SKM-1 (cell line): ENCODE results near the gene NLE1.
"Not testable (repeated sequence)": the region's sequence is repeated elsewhere in the genome, so short reads cannot be mapped to it uniquely, and the experiment has no call there.

Experiments
- DNase-seq: peaks from one replicate; lab custom pipeline; 2025; ENCODE audit not compliant: unreplicated experiment; lab: John Stamatoyannopoulos, UW

Gene NLE1

DNA sequence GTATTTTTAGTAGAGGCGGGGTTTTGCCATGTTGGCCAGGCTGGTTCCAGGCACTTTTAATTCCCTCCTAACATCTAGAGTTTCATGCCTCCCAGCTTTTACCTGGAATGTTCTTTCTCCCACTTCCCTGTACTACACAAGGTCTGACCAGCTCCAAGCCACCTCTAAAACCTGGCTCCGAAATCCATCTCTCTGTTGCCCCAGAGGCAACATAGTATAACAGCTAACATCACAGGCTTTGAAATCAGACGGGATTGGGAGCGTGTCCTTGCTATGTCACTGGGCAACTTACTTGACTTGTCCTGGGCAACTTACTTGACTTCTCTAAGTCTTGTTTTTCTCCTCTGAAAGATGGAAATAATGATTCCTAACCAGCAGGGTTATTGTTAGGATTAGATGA is 20.7 kb upstream of the NLE1 start:
- DNase-seq: no peak

- DNase-seq: peak; percentile 42
Measured at GRCh38 chr17:35161281-35161761, 19.2 kb upstream of the NLE1 start.

- DNase-seq: no peak
Measured at GRCh38 chr17:35160354-35161201, 18.5 kb upstream of the NLE1 start.

- DNase-seq: no peak
Measured at GRCh38 chr17:35159940-35160339, 17.8 kb upstream of the NLE1 start.

- DNase-seq: no peak
Measured at GRCh38 chr17:35155246-35155645, 13.1 kb upstream of the NLE1 start.

- DNase-seq: no peak
Measured at GRCh38 chr17:35154196-35155165, 12.4 kb upstream of the NLE1 start.

DNA sequence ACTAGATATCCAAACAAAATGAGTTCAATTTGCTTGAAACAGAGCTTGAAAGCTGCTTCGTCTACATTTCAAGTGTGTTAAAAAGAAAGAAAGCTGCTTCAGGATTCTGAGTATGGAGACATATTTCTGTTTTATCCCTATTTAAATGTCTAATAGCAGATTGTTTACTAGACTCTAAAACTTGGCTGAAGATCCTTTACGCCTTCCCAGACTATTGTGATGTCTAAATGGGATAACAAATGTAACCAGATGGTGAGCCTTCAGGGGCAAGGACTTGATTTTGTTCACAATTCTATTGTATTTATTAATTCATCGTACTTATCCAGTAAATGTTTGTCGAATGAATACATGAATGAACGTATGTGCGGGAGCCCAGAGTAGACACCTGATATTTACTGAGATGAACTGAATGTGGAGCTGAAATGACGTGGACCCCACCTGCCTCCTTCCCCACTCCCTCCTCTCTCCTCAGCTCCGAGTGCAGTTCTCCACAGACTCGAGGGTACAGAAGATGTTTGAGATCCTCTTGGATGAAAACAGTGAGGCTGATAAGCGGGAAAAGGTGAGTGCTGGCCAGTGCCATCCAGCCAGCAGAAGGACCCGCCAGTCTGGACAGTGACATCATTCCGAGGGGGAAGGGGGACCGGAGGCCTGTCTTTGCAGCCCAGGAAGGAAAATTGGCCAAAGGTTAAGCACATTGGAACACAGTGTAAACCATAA is 10.5 kb upstream of the NLE1 start:
- DNase-seq: no peak

DNA sequence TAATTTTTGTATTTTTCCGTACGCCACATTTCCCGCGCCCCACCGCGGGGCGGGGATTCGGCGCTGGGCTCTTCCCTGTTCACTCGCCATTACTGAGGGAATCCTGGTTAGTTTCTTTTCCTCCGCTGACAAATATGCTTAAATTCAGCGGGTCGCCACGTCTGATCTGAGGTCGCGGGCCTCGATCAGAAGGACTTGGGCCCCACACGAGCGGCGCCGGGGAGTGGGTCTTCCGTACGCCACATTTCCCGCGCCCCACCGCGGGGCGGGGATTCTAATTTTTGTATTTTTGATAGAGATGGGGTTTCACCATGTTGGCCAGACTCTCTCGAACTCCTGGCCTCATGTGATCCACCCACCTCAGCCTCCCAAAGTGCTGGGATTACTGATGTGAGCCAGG is 9.0 kb upstream of the NLE1 start:
- not testable (repeated sequence) for DNase-seq

DNA sequence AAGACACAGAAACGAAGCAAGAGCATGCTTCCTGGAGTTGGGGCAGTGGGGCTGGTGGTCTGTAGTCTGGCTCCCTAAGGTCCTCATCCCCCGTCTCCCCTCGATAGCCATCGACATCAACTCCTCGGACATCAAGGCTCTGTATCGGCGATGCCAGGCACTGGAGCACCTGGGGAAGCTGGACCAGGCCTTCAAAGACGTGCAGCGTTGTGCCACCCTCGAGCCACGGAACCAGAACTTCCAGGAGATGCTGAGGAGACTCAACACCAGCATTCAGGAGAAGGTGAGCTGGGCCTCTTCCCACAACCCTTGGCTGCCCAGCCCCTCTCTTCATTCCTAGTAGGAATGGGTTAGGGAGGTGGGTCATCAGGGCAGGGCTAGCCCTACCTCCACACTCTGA is 7.8 kb upstream of the NLE1 start:
- DNase-seq: no peak

GRCh38 chr17:35148144-35148543 is 6.0 kb upstream of the NLE1 start:
- DNase-seq: no peak

DNA sequence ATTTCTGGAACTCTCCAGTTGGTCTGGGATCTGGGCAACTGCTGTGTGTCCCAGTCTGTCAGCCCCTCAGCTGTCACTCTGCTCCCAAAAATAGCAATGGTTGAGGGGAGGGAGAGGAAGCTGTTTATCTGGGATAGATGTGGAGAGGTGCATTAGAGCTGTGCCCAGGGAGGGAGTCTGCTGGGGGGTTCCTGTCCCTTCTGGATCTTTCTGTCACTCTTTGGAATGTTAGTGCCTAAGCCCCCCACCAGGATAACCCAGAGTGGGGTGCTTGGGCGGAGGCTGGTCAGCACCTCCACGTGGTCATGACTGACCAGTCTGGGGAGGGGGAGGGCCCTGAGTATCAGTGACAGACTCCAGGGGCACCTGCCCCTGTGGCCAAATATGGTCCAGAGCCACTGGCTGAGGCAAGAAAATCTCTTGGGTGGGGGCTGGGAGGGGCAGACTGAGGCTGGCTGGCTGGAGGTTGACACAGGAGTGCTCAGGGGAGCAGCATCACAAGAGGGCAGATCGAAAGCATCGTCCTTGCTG is 5.3 kb upstream of the NLE1 start, which contains the start of gene UNC45B:
TSS of gene UNC45B (plus strand) at position 443 of the 531 bp plus-strand sequence. CDS start 447 bp downstream, outside the sequence.
- no peak for DNase-seq

DNA sequence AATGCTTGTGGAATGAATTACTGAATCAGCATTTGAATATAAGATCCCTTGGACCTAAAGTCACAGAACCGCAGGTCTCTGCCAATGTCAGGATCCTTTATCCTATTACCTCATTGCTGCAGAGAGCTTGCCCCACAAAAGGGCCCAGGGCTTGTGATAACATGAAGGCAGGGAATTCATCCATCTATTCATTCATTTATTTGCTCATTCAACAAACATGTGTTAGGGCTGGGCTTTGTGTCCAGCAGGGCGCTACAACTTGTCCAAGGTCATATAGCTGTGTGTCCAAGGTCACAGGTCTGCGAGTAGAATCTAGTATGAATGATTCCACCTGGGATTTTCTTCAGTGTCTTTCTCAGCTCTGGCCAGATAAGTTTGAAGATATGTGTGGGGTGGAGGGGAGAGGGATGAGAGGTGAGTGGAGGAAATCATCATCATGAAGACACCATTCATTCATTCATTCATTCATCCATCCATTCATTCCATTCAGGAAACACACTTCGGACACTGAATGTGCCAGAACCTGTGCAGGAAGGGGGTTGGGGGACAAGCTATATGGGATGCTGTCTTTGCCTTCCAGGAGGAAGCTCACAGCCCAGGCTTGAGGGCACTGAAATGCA is 4.2 kb upstream of the NLE1 start:
- DNase-seq: no peak

DNA sequence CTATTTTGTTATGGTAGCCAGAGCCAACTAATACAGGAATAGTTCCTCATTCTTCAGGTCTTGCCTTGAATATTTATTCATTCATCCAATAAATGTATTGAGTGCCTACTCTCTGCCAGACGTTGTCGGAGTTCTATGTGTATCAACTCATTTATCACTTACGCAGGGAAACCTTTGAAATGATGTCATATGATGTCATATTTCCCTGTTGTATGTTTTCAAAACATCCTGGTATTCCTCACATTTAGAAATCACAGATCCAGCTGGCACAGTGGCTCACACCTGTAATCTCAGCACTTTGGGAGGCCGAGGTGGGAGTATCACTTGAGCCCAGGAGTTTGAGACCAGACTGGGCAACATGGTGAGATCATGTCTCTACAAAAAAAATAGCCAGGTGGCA is 2.7 kb upstream of the NLE1 start:
- no peak for DNase-seq

DNA sequence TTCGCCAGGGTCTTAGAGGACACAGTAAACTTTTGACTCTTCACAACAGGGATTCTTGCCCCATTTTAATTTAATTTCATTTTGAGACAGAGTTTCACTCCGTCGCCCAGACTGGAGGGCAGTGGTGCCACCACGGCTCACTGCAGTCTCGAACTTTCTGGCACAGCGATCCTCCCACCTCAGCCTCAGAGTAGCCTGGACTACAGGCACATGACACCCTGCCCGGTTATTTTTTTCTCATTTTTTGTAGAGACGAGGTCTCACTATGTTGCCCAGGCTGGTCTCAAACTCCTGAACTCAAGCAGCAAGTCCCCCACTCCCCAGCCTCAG is 329 bp upstream of the NLE1 start:
- no peak for DNase-seq

GRCh38 chr17:35138218-35138617 is 3.9 kb downstream of the NLE1 start:
- DNase-seq: no peak

DNA sequence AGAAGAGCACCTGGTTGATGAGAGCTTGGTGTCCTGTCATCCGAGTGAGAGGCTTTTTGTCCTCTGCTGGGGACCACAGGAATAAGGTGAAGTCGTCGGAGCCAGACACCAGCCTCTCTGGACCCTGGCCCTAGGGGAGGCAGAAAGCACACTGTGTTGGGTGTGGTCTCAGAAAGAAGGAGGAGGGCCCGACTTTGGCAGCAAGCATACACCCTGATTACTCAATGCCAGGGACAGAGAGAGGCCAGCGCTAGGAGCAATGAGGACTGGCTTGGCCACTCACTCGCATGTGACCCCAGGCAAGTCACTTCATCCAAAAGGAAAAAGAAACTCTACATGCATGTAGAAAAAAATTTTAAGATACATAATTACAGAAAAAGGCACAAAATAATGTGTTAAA is 6.8 kb downstream of the NLE1 start:
- no peak for DNase-seq

DNA sequence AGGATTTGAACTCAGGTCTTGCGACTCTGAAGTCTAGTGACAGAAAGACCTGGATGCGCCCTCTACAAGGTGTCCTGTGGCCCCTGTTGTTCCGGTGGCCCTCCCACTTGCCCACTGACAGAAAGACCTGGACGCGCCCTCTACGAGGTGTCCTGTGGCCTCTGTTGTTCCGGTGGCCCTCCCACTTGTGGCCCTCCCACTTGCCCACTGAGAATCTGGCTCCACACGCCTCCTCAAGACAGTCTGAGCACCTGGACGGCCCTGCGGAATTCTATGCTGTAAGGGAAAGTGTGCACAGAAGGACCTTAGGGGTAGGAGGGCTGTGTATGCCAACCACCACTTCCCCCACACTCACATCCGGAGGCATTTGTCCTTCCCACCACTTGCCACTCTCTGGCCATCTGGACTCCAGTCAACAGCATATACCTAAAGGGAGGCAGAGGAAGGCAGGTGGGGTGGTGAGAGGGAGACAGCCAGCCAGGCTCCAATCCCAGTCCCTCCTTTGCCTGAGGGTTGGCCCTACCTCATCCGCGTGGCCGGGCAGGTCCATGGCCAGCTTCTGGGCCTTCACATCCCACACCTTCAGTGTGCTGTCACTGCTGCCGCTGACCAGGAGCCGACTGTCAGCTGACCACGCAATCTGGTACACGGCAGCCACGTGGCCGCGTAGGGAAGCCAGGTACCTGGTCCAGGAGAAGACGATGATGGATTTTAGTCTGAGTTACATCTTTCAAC is 9.1 kb downstream of the NLE1 start:
- no peak for DNase-seq

- DNase-seq: no peak
Measured at GRCh38 chr17:35132099-35132498, 10.0 kb downstream of the NLE1 start.

DNA sequence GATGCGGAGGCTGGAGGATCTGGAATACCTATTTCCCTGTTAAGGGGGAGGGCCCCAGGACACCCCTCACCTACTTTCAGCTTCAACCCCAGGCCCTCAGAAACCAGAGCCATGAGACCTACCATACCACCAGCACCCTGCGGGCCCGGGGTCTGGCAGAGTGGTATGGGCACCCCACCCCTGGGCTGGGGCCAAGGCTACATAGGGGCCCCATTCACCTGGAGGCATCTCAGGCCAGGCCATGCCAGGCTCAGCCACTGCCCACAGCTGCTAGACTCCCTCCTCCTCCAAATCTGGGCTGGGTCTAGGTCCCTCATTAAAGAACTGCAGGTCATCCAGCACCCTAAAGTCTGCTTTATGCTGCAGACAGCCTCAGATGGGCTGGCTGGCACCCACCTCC is 11.7 kb downstream of the NLE1 start:
- no peak for DNase-seq

DNA sequence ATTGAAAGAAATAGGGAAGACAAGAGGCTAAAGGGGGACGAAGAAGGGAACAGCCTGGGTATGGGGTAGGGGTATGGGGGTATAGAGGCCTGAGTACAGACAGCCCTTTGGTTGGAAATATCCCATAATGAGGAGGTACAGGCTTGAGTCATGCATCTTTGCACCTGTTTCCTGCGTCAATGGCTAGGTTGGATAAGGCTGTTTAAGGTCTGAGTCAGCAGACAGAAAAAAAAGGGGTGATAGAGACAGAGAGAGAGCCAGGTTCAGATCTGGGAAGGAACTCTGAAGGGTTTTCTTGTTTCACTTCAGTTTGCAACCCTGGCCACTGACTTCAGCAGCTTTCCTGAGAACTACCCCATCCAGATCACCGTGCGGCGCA is 12.1 kb downstream of the NLE1 start:
- DNase-seq: no peak
